Endothelial cell of umbilical vein (primary cell): ENCODE measurements around the gene CXCR6. TPM values are rescaled to one million over a fixed set of nuclear protein-coding genes. Genes with fewer than 3 reads are reported as not detected.

ENCODE experiments used
- BruUV-seq: library from RNA; stranded (reverse); fragments of 400-500 nt; replicated peaks from 2 replicates; lab custom pipeline; 2021; lab: Mats Ljungman, UMichigan
- CTCF ChIA-PET: fragments of 300-600, 350-600 bp; sonication (Branson Sonifier 250); formaldehyde crosslinking; loops from one replicate; lab custom pipeline; 2021; ENCODE audit warnings: antibody characterized with exemption, inconsistent platforms; lab: Charles Lee
- POLR2A ChIA-PET: fragments of 300-600, 350-600 bp; sonication (Branson Sonifier 250); formaldehyde crosslinking; loops from one replicate; lab custom pipeline; 2021; ENCODE audit warnings: antibody characterized with exemption, inconsistent platforms; lab: Charles Lee
- DNase-seq: peaks from one replicate; pipeline ENCODE4 v3.0.0-alpha.2; 2011; ENCODE audit warnings: low read depth, low spot score
- FAIRE-seq: peaks from 2 replicates; lab custom pipeline; 2011; peaks lifted over from hg19 to GRCh38; lab: Jason Lieb, UNC
- H2AFZ ChIP-seq: 2 replicates; pipeline ENCODE4 v1.6.0; 2012; ENCODE audit warnings: low read depth, low read length, control low read depth, inconsistent platforms
- H3K27ac ChIP-seq: 2 replicates; pipeline ENCODE4 v1.5.1; 2011; ENCODE audit warnings: low read depth, mild to moderate bottlenecking, control low read depth, low read length, moderate library complexity; ENCODE audit not compliant: insufficient read depth
- H3K27me3 ChIP-seq, 2 experiments: 2 replicates each; pipeline versions ENCODE4 v1.6.0 to v1.6.1; 2011; ENCODE audit warnings: low read length in 2 of 2, mixed read lengths in 1 of 2; ENCODE audit not compliant: control insufficient read depth in 2 of 2, insufficient read depth in 2 of 2
- H3K36me3 ChIP-seq, 2 experiments: 2 replicates in 1 of 2; 3 replicates in 1 of 2; pipeline ENCODE4 v1.5.1; 2011; ENCODE audit warnings: low read length in 2 of 2, mild to moderate bottlenecking in 1 of 2, moderate library complexity in 1 of 2; ENCODE audit not compliant: control insufficient read depth in 2 of 2, insufficient read depth in 2 of 2; ENCODE audit errors: extremely low read depth in 1 of 2
- H3K4me1 ChIP-seq: 3 replicates; pipeline ENCODE4 v1.5.1; 2011; ENCODE audit warnings: mild to moderate bottlenecking, low read length; ENCODE audit not compliant: control insufficient read depth, insufficient read depth; ENCODE audit errors: extremely low read depth
- H3K4me2 ChIP-seq: 2 replicates; pipeline ENCODE4 v1.6.1; 2011; ENCODE audit warnings: low read length, control low read depth, mixed read lengths; ENCODE audit not compliant: insufficient read depth
- H3K4me3 ChIP-seq, 3 experiments: fragments of 200-600 bp in 1 of 3; sonication (generic), shearing (Covaris generic) in 1 of 3; replicated peaks in 1 of 3; 2 replicates each; pipeline ENCODE4 v1.5.1; 2011 to 2016; ENCODE audit warnings: control low read depth in 3 of 3, low read length in 3 of 3, mild to moderate bottlenecking in 2 of 3, inconsistent platforms in 1 of 3, low read depth in 1 of 3, moderate library complexity in 1 of 3; ENCODE audit not compliant: insufficient read depth in 1 of 3
- H3K79me2 ChIP-seq: 2 replicates; pipeline ENCODE4 v1.6.0; 2012; ENCODE audit warnings: low read length, inconsistent platforms; ENCODE audit not compliant: control insufficient read depth, insufficient read depth
- H3K9ac ChIP-seq: replicated peaks from 2 replicates; pipeline ENCODE3; 2011; ENCODE audit warnings: low read length, control low read depth; ENCODE audit not compliant: insufficient read depth; ENCODE audit errors: extremely low read depth
- H3K9me1 ChIP-seq: replicated peaks from 3 replicates; pipeline ENCODE4 v1.6.0; 2011; ENCODE audit warnings: mild to moderate bottlenecking, low read length; ENCODE audit not compliant: control insufficient read depth, insufficient read depth; ENCODE audit errors: extremely low read depth
- H3K9me3 ChIP-seq: replicated peaks from 2 replicates; pipeline ENCODE4 v1.5.1; 2012; ENCODE audit warnings: low read length, inconsistent platforms; ENCODE audit not compliant: control insufficient read depth, insufficient read depth
- H4K20me1 ChIP-seq: replicated peaks from 2 replicates; pipeline ENCODE3; 2011; ENCODE audit warnings: mild to moderate bottlenecking, low read length; ENCODE audit not compliant: control insufficient read depth, insufficient read depth; ENCODE audit errors: extremely low read depth
- EZH2 ChIP-seq: IDR thresholded peaks from 2 replicates; pipeline ENCODE4 v1.6.1; 2012; ENCODE audit warnings: borderline replicate concordance, low read depth, mild to moderate bottlenecking, moderate library complexity, low read length, inconsistent platforms; ENCODE audit not compliant: severe bottlenecking
- FOS ChIP-seq: IDR thresholded peaks from 2 replicates; pipeline ENCODE4 v1.6.1; 2011; ENCODE audit warnings: mild to moderate bottlenecking, low read length, moderate library complexity, borderline replicate concordance; ENCODE audit not compliant: insufficient read depth
- GATA2 ChIP-seq: IDR thresholded peaks from 2 replicates; pipeline ENCODE4 v1.7.0; 2011; ENCODE audit warnings: low read depth, mild to moderate bottlenecking, moderate library complexity, mixed read lengths, low read length; ENCODE audit not compliant: insufficient read length, insufficient read depth
- JUN ChIP-seq: IDR thresholded peaks from 2 replicates; pipeline ENCODE4 v1.6.1; 2011; ENCODE audit warnings: borderline replicate concordance, low read depth; ENCODE audit not compliant: insufficient read length, insufficient read depth
- MAX ChIP-seq: IDR thresholded peaks from 2 replicates; pipeline ENCODE4 v1.6.1; 2011; ENCODE audit not compliant: insufficient read depth, insufficient read length
- MYC ChIP-seq: IDR thresholded peaks from one replicate; pipeline ENCODE4 v1.6.1; 2011; ENCODE audit warnings: mild to moderate bottlenecking, low read depth, low read length
- POLR2A ChIP-seq: IDR thresholded peaks from 2 replicates; pipeline ENCODE4 v1.6.1; 2012; ENCODE audit warnings: low read depth, mild to moderate bottlenecking, control low read depth, low read length
- POLR2AphosphoS5 ChIP-seq: IDR thresholded peaks from 2 replicates; pipeline ENCODE4 v1.6.1; 2012; ENCODE audit warnings: low read depth, mild to moderate bottlenecking, control low read depth, low read length, moderate library complexity; ENCODE audit not compliant: insufficient read depth
- dilution Hi-C: fragments of 300-500 bp; cut with MboI; formaldehyde crosslinking; loops from one replicate; pipeline ENCODE4 v1.15.0; 2019; ENCODE audit warnings: low sequenced_read_pairs; ENCODE audit not compliant: extremely low pct_ligation_motif_present
- intact Hi-C: fragments of 100-400 bp; cut with micrococcal nuclease; formaldehyde crosslinking; loops from one replicate; pipeline ENCODE4 v1.10.0; 2022
- polyA plus RNA-seq, 4 experiments: library from polyadenylated mRNA; depleted of rRNA in 3 of 4; stranded (reverse) in 3 of 4; unstranded in 1 of 4; fragments of >200 nt; gene quantifications; 2 replicates each; pipeline versions ENCODE4 v1.2.1 to v1.2.3, GENCODE V29; 2011 to 2012; ENCODE audit warnings: missing spikeins in 1 of 4
- total RNA-seq: library from RNA; stranded (reverse); gene quantifications from 2 replicates; pipeline ENCODE4 v1.2.3, GENCODE V29; 2021
- TF ChIP-seq, protein P1 (sequence below), 2 donors: IDR thresholded peaks; 1 replicate in 1 of 2; 2 replicates in 1 of 2; pipeline ENCODE4 v1.5.1; 2011; ENCODE audit warnings: low read length in 2 of 2, mild to moderate bottlenecking in 2 of 2, moderate library complexity in 2 of 2, control low read depth in 1 of 2, inconsistent platforms in 1 of 2, low read depth in 1 of 2; ENCODE audit not compliant: insufficient read depth in 1 of 2; ENCODE audit errors: extremely low read depth in 1 of 2

The CXCR6 gene
- total and polyA plus RNA-seq, 2 donors (not counting 3 experiments of a cell fraction or from before 2014, with no cell fraction given): not detected

GRCh38 chr3:45980229-45980813 is 37.1 kb downstream of the CXCR6 start:
- no peak overlapping the region for H3K4me2 ChIP-seq
- no TSS peak for BruUV-seq
- TF ChIP-seq MYC (no peak), POLR2A (no peak), GATA2 (no peak), FOS (no peak), JUN (no peak), MAX (no peak), EZH2 (no peak), POLR2AphosphoS5 (no peak)
- TF ChIP-seq, protein P1, sequence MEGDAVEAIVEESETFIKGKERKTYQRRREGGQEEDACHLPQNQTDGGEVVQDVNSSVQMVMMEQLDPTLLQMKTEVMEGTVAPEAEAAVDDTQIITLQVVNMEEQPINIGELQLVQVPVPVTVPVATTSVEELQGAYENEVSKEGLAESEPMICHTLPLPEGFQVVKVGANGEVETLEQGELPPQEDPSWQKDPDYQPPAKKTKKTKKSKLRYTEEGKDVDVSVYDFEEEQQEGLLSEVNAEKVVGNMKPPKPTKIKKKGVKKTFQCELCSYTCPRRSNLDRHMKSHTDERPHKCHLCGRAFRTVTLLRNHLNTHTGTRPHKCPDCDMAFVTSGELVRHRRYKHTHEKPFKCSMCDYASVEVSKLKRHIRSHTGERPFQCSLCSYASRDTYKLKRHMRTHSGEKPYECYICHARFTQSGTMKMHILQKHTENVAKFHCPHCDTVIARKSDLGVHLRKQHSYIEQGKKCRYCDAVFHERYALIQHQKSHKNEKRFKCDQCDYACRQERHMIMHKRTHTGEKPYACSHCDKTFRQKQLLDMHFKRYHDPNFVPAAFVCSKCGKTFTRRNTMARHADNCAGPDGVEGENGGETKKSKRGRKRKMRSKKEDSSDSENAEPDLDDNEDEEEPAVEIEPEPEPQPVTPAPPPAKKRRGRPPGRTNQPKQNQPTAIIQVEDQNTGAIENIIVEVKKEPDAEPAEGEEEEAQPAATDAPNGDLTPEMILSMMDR (IDR thresholded peaks at IDR 0.05; ENCODE audit: extremely low read depth in 1 of 2, insufficient read depth in 1 of 2, low read depth in 1 of 2, low read length in 2 of 2): no peak
- no peaks in the 10 kb centered on the region for H3K27me3 ChIP-seq
- peaks cover under 1% of the 10 kb centered on the region for H3K79me2 ChIP-seq
- H3K27ac ChIP-seq: no peak overlapping the region
- DNase-seq (no peak), FAIRE-seq (no peak)
- no peaks in the 10 kb centered on the region for H4K20me1 ChIP-seq
- POLR2A ChIA-PET: no interaction called here
- no peaks in the 10 kb centered on the region for H3K9me1 ChIP-seq
- CTCF ChIA-PET: interaction anchor here (0.8 kb wide), 1 partner anchor 296 kb away, joined by 3 read pairs; no protein-coding TSS in a partner anchor
- H3K4me1 ChIP-seq: no peaks in the 10 kb centered on the region
- H2AFZ ChIP-seq: no peak overlapping the region
- dilution Hi-C loops: no loop called here
- no peaks in the 10 kb centered on the region for H3K9me3 ChIP-seq
- no peak overlapping the region for H3K9ac ChIP-seq
- intact Hi-C loops: no loop called here
- no peak overlapping the region for H3K4me3 ChIP-seq
- H3K36me3 ChIP-seq: peaks cover 20 to 22% of the 10 kb centered on the region in 2 experiments
